HuH-7 (cell line): Measurements from ENCODE around the gene PITPNC1.
"Not testable (repeated sequence)": the region's sequence is repeated elsewhere in the genome, so short reads cannot be mapped to it uniquely, and the experiment has no call there.

ENCODE experiments used
- DNase-seq: peaks from one replicate; pipeline ENCODE4 v3.0.0; 2011; ENCODE audit warnings: low spot score

The PITPNC1 gene

DNA sequence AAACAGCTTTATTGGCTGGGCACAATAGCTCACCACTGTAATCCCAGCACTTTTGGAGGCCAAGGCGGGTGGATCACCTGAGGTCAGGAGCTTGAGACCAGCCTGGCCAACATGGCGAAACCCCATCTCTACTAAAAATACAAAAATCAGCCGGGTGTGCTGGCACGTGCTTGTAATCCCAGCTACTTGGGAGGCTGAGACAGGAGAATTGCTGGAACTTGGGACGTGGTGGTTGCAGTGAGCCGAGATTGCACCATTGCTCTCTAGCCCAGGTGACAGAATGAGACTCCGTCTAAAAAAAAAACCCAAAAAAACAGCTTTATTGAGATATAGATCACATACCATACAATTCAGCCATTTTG, 274.1 kb downstream of the PITPNC1 start:
- not testable (repeated sequence) for DNase-seq

DNA sequence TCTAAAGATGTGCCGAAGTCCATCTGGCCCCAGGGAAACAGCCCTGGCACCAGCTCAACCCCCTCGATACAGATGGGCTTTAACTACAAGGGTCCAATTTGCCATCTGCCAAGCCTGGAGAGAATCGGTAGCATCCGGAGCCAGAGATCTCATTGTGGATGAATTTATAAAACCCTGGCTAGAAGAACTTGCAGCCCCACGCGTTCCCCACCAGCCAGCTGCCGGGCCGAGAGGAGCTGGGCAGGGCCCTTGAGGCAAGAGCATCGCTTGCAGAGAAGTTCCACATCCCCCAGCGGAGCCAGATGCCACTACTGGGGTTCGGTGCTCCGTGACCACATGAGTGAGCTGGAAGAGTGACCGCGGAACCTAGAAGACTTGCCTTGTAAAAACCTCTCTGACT, 275.4 kb downstream of the PITPNC1 start:
- DNase-seq = no peak

DNA sequence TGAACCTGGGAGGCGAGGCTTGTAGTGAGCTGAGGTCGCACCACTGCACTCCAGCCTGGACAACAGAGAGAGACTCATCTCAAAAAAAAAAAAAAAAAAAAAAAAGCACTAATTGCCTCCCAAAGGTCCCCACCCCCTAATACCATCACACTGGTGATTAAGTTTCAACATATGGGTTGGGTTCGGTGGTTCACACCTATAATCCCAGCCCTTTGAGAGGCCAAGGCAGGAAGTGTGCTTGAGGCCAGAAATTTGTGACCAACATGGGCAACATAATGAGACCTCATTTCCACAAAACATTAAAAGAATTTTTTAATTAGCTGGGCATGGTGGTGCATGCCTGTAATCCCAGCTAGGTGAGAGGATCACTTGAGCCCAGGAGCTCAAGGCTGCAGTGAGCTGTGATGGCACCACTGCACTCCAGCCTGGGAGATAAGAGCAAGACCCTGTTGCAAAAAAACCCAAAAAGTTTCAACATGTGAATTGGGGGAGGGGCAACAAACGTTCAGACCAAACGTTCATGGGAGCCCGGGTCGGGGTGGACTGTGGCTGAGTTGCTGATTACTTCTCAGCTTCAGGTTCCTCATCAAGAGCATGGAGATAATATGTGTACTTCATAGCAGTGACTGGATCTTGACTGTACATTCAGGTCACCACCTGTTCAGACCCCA, 278.5 kb downstream of the PITPNC1 start:
- DNase-seq = no peak

DNA sequence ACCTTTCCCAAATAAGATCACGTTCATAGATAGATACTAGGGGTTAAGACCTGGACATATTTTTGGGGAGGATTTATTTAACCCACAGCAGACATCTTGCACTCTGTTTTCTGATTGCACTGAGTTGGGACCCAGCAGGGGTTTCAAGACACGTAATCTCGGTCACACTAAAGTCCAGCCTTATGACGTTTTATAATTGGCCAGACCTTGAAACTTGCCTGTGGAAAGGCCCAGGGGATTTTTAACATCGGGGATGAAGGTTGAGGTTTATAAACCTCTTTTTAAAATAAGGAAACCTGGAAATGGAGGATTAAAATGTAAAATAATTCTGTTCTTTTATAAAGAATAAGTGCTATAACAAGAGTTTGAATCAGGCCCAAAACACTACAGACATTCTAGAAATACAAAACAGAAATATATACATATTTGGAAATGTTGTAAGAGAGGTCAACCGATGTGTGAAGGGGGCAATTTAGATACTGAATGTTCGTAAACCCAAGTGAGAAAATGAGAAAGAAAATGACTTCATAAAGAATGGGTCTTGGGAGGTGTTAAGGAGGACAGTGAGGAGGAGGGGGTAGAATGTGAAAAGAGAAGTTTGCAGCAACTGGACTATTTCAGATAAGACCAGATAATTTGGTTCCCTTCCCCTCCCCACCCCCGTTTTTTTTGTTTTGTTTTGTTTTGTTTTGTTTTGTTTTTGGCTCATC, 279.6 kb downstream of the PITPNC1 start:
- no peak for DNase-seq

DNA sequence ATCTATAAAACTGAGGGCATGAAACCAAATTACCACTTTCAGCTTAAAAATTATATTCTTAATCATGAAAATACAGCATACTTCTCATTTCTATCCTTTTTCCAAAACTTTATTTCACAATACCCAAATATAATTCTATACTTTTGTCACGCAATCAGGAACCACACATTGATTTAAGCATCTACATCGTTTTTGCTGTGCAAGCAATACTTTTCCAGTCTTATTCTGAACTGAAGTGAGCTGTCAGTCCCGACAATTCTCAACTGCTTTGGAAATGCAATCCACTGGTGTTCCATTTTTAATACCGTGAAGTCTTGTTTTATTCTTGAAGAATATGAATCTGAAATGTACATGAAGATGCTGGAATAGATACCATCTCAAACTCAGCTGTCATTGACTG, 280.5 kb downstream of the PITPNC1 start:
- no peak for DNase-seq

DNA sequence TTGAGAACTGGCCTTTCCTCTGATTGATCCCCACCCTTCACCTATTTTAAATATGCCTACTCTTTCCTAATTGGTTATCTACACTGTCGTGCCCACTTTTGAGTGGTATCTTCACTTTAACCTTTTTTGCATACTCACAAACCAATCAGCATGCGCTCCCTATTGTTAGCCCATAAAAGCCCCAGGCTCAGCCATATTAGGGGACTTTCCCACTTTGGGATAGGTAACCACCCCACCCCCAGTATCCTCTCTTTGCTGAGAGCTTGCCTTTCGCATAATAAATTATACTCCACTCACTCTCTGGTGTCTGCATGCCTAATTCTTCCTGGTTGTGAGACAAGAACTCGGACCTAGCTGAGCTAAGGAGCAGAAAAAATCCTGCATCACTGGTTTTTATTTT, 281.2 kb downstream of the PITPNC1 start:
- no peak for DNase-seq

DNA sequence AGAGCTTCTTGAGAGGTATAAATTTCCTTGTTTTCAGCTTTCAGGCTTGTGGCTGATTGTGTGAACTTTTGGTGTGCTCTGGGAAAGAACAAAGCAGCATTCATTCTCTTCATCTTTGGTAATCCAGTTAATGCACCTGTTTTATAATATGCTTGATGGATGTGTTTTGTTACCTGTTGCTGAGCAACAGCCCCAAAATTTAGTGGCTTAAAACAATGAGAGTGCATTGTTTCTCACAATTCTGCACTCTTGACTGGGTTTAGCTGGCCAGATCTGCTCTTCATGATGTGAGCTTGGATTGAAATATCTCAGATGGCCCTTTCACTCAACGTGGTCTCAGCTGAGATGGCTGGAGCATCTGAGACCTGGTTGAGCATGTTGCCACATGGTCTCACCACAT, 281.9 kb downstream of the PITPNC1 start:
- no peak for DNase-seq

DNA sequence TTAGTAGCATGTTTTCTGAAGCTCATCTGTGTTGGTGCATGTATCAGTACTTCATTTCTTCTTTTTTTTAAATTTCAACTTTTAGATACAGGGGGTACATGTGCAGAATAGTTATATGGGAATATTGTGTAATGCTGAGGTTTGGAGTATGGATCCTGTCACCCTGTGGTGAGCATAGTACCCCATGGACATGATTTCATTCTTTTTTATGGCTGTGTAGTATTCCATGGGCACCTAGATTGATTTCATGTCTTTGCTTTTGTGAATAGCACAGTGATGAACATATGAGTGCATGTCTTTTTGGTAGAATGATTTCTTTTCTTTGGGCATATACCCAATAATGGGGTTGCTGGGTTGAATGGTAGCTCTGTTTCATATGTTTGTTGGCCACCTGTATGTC, 285.6 kb downstream of the PITPNC1 start:
- no peak for DNase-seq

DNA sequence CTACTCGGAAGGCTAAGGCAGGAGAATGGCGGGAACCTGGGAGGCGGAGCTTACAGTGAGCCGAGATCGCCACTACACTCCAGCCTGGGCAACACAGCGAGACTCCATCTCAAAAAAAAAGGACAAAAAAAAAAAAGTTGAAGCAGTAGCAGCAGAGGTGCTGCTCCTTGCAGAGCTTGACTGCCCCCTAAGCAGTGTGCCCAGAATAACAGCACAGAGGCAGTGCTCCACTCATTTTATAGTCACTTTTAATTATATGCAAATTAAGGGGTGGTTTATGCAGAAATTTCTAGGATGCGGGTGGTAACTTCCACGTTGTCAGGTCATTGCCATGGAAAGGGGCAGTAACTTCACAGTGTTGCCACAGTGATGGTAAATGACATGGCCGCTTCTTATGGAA, 286.4 kb downstream of the PITPNC1 start:
- DNase-seq = no peak

DNA sequence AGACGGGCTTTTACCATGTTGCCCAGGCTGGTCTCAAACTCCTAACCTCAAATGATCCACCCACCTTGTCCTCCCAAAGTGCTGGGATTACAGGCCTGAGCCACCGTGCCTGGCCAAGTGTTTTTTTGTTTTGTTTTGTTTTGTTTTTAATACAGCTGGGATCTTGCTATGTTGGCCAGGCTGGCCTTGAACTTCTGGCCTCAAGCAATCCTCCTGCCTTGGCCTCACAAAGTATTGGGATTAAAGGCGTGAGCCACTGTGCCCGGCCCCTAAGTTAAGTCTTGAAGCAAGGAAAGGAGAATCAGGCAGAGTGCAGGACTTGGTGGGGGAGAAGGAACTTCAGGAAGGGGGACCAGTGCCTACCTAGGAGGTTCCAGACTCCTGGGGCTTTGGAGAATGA, 288.9 kb downstream of the PITPNC1 start:
- no peak for DNase-seq

DNA sequence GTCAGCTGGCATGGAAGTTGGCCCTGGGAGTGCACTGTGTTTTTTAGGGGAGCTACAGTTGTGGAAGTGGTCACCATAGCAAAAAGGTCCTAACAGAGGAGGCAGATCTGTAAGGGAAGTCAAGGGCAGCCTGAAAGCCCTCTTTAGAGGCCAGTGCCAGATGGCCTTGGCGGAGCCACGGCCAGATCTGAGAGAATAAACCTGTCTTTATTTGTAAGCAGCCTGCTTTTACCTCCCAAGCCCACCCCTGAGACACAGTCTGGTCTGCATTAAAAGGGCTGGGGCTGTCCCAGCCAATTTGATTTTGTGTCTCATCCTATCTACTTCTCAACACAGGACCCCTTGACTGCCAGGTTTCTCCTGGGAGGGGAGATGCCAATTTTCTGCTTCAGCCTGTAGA, 289.6 kb downstream of the PITPNC1 start:
- no peak for DNase-seq

DNA sequence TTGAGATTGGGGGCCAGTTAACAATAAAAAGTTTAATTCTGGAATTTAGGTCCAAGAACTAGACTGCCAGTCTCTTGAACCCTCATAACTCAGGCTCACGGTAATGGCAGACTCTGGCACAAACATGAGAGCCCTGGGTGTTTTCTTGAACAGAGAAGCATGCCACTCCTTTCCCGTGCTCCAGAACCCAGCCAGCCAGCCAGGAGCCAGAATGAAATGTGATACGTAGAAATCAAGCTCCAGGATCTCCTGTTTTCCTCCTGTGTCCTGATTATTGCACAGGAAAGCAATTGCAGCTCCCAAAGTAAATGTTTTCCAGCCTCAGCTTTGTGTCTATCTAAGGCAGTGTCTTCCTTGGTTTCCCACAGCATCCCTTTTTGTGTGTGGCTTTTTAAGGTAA, 294.4 kb downstream of the PITPNC1 start:
- DNase-seq = no peak

DNA sequence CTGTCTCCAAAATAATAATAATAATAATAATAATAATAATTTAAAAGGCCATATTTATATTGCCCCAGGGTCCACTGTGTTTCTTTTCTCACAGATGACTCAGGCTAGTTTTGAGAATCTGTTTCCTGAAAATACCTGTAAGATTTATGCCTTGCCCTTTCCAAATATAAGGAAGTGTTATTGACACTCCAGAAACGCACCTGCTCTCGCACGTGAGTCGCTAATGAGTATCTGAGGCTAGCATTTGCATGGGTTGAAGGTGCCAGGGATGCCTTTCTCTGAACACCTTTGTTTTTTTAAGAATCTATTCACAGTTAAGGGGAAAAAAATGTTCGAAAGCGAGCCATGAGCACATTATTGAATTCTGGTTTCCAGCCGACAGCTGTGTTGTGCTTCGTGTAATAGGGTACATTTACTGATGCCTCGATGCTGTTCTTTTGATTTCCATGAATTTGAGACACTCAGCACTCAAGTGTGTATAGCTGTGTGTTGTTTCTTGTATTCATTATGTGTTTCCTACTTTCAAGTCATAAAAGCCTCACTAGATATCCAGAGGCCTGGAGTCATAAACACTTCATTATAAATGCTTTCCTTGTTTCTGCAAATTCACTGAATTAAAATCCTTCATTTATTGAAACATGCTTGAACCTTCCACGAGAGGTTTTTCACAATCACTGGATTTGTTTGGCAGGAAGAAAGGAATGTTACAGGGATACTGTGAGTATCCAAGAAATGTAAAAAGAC, 295.7 kb downstream of the PITPNC1 start:
- no peak for DNase-seq

DNA sequence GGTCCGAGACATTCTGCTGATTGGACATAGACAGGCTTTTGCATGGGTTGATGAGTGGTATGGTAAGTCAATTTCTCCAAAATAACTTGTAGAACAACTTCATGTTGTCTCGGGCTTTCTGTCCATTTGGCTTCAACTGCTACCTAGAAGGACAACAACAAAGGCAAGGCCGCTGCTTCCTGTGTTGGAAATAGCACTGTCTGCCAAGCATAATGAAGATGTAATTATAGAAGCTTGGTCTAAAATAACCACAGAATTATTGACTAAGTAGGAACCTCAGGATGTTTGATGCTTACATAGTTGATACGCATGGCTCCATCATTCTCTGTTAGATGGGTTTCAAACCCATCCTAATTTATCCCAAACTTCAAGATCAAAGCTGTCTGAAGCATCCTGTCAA, 298.4 kb downstream of the PITPNC1 start:
- no peak for DNase-seq

DNA sequence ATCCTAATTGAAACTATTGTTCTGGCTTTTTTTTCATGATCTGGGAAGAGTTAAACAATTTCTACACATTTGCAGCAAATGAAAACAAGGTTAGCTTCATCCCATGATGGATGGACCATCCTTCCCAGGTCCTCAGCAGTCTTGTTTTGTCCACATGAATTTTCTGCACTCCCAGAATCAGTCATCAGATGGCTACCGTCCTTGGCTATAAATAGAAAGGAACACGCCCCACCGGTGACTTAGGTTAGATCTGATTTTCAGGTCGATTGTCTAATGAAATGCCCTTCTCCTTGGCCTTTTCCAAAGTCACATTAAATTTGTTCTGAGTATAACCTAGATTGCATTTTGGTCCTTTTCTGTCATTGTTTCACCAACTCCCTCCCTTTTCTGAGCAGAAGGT, 299.2 kb downstream of the PITPNC1 start:
- DNase-seq = no peak

DNA sequence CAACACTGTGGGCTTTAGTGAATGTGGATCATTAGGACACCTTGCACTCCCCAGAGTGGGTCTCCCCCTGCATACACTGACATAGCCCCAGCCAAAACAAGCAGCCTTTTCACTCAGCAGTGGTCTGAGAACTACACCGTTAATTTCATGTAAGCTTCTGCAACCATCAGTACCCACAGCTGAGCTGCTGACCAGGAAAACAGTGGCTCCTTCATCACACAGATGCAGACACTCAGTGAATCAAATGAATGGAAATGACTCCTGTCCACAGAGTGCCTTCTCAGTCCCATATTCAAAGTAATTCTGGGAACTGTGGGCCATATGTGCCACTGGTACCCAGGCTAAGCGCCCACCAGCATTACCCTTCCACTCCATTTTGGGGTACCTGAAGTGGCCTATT, 301.3 kb downstream of the PITPNC1 start:
- DNase-seq = no peak

DNA sequence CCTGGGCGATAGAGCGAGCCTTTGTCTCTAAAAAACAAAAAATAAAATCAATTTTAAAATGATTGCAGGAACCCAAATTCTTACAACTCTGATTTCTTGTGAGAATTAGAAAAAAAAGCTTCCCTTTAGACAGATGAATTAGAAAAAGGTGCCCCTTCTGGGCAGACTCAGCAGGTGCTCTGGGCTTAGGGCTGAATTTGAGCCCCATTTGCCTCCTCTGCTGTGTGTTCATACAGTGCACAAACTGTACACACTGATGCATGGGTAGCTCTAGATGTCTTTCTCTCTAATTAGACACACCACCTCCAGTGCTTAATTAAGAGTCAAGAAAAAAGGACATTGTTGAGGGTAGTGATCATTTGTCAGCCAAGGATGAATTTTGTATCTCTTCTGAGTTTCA, 302.1 kb downstream of the PITPNC1 start:
- DNase-seq = no peak

DNA sequence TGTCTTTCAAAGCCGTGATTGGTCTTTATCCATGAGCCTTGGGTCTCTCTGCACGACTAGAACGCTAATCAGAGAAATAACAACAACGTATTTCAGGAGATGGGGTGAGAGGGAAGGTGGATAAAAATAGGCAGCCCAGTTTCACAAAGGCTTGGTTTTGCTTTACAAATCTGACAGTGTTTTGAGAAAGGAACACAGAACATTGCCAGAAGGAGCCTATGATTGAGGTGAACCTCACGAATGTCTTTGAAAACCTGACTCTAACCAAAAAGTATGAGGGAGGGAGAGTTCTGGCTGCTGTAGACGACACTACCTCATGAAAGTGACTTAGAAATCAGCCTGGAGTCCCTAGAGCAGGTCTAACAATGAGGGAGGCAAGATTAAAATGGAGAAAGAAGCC, 302.6 kb downstream of the PITPNC1 start:
- DNase-seq = no peak

DNA sequence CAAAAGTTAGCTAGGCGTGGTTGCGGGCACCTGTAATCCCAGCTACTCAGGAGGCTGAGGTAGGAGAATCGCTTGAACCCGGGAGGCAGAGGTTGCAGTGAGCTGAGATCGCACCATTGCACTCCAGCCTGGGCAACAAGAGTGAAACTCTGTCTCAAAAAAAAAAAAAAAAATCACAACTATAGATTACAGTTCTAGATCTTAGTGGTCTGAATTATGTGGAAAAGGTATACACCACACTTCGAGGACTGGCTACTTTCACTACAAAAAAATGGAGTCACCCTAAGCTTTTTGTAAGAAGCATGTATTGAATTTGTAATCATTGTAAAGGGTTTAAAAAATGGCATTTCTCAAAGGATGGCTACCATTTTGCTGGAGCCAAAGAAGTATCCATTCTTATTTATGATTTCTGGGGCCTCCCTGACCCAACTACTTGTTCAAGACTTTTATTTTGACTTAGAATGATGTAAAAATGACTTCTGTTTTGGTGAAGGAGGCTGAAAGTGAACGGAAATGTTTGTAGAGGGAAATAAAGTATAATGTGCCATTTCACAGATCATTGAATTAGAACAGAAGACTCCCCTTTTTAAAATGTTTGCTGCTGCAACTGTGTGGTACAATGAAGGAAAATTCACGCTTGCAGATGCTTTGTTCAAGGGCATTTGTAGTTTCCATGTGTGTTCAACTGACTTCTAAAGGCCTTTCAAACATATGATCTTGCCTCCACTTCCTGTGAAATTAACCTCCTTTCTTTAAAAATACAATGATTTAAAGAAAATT, 303.6 kb downstream of the PITPNC1 start:
- no peak for DNase-seq

DNA sequence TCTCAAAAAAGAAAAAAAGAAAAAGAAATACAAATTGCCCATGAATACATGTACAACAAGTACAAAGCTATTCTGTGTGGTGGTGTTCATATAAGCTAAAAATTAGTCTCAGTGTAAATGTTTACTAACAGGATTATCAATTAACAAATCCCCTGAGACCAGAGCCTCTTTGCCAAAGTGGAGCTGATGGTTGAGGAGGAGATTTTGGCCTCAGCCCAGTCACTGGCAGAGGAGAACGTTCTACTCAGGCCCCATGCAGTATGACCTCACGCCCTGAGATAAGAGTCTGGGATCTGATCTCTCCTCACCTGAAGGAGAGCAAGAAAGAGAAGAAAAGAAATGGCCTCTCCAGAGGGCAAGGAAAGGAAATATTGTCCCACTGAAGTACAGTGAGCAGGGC, 305.1 kb downstream of the PITPNC1 start:
- no peak for DNase-seq

DNA sequence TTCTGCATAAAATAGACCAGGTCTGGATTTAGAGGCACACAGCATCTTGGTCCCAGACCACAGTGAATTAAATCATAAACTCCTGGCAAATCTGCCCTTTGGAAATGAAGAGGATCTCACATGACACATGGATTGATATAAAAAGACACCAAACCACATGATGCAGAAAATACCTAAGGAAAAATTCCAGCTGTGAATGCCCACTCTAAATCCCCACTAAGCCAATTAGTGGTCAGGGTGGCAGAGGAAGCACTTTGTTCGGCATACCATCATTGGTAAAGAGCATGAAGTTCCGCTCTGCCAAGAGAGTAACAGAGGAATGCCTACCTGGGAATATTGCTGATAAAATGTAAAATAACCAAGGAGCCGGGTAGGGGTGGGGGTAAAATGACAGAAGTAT, 308.3 kb downstream of the PITPNC1 start:
- DNase-seq = no peak

DNA sequence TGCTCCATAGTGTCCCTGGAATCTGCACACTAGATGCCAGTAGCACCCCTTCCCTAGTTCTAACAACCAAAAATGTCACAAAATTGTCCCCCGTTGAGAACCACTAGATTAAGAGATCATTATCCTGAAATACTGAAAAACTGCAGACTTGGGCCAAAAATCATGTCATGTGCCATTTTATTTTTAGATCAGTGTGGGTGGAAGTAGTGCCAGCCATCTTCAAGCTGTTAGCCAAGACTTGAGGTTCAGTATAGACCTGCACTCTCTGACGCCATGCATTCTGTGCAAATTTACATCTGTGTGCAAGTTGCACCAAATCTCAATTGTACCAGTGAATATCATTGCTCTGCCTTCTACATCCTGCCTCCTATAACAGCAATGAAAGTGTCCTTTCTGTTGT, 309.2 kb downstream of the PITPNC1 start:
- no peak for DNase-seq

DNA sequence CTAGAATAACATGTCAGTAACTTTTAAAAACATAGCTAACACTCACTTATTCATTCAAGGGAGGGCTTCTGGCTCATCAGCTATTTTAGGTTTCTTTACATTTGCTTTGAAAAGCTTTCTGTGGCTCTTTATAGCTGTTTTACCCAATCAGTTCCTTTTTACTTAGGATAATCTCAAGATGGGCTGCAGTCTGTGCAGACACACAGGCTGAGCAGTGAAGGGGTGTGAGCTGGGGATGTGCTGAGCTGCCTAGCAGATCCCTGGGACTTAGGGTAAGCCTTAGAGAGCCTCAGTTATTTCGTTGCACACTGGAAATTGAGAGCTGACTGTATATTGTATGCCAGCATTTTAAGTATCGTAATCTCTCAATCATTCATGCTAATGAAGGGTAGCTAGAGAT, 310.4 kb downstream of the PITPNC1 start:
- DNase-seq = no peak
